HG02759 (cell line): ENCODE results near the gene KDM2B.
"Not testable (repeated sequence)": the region's sequence is repeated elsewhere in the genome, so short reads cannot be mapped to it uniquely, and the experiment has no call there.

Source experiments
- ATAC-seq: cut with Tn5 transposase; IDR thresholded peaks from one replicate; pipeline ENCODE4 v1.9.1; 2021; ENCODE audit warnings: mild to moderate bottlenecking, moderate library complexity; ENCODE audit not compliant: unreplicated experiment

KDM2B gene

GRCh38 chr12:121398355-121398754 lies 182.5 kb downstream of the KDM2B start:
- ATAC-seq: no peak

GRCh38 chr12:121397521-121397920 lies 183.3 kb downstream of the KDM2B start:
- no peak for ATAC-seq

DNA sequence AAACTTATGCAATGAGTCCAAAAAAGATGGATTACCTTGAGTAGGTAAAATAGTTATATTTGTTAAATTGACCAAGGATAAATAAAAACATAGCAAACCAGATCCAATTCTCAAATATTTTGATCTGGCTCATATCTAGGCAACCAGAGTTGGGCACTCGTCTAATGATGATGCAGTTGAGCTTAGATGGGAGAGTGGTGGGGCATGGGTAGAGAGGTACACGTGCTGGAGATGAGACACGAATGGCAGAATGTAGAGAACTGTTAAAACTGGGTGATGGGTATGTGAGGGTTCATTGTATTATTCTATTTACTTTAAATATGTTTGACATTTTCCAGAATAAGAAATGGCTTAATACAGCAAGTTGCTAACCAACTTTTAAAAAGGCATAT lies 188.5 kb downstream of the KDM2B start:
- ATAC-seq: no peak

DNA sequence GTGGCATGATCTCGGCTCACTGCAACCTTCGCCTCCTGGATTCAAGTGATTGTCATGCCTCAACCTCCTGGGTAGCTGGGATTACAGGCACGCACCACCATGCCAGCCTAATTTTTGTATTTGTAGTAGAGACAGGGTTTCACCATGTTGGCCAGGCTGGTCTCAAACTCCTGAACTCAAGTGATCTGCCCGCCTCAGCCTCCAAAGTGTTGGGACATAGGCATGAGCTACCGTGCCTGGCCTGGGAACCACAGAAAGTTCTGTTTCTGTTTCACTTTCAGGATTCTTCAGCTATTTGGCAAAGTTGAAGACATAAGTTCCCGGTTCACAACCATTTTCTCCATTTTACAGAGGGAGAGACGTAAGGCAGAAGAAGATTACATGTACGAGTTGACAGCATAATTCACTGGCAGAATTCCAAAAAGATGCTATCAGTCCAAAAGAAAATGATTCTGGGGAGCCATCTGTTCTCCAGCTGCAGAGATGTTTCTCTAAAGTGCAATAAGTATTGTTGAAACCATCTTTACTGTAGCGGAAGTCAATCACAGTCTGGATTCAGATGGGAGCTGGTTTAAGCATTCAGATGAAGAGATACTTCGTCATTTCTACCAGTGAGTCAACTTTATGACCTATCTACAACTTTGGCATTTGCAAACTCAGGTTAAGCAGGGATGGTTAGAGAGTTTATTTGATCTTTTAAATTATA lies 189.1 kb downstream of the KDM2B start:
- no peak for ATAC-seq

DNA sequence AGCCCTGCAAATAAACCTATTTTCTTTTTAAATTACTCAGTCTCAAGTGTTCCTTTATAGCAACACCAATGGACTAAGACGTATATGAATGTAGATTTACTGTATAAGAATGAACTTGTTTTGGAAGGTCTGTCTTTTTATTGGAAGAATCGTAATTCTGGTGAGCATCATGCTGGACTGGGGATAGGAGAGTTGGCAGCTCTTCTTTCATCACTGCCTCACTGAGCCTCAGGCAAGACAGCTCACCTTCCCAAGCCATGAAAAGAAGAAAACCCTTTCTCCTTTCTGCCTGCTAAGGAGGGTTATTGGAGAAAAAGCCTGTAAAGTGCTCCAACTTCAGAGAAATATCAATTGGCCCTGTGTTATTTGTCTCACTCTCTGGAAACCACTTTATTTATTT lies 190.0 kb downstream of the KDM2B start:
- no peak for ATAC-seq

DNA sequence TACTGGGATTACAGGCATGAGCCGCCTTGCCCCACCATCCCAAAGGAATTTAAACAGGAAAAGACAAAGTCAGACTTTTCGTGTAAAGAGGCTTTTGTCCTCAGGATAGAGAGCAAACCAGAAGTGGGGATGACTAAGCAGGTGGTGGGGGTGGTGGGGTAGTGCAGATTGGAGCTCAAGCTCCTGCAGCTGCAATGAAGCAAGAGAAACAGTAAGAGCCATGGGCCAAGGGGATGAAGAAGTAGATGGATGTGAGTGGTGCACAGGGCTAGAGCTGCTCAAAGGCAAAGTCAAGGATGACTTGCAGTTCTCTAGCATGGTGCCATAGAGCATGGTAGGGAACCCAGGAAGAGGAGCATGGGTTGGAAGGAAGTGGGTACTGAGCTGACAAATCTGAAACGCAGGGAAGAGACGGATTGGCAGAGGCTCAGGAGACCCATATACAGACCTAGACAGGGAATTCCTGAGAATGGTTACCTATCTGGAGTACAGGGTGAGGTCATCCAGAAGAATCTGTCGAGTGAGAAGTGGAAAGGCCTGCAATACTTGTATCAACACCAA lies 192.3 kb downstream of the KDM2B start:
- ATAC-seq: no peak

- ATAC-seq: not testable (repeated sequence)
Observed at GRCh38 chr12:121384891-121385290, 195.9 kb downstream of the KDM2B start.

GRCh38 chr12:121383601-121384021 lies 197.2 kb downstream of the KDM2B start:
- no peak for ATAC-seq

DNA sequence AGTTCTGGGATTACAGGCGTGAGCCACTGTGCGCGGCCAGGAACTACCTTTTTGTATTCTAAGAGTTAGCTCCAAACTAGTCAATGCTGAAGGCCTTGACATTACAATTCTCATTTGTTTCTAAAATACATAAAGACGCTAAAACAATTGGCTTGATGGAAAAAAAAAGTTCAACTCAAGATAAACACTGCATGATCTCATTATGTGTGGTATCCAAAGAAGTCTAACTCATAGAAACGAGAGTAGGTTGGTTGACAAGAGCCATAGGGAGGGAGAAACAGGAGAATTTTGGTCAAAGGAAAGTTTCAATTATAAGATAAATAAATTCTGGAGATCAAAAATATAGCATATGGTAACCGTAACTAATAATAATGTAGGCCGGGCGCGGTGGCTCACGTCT lies 200.9 kb downstream of the KDM2B start:
- no peak for ATAC-seq
